Testis (tissue), 2 donors: ENCODE measurements around the gene ANXA10.

ENCODE experiments used
- CTCF ChIP-seq, 3 experiments: fragments of 450-650 bp in 2 of 3; fragments of 200-600 bp in 1 of 3; sonication (generic) in 1 of 3; IDR thresholded peaks; one replicate each; pipeline ENCODE4 v1.5.1; 2016 to 2019; ENCODE audit warnings: antibody characterized with exemption in 3 of 3, mild to moderate bottlenecking in 2 of 3, moderate library complexity in 1 of 3
- POLR2A ChIP-seq: fragments of 450-650 bp; IDR thresholded peaks from one replicate; pipeline ENCODE4 v1.6.1; 2017; ENCODE audit warnings: antibody characterized with exemption, mild to moderate bottlenecking, moderate library complexity

DNA sequence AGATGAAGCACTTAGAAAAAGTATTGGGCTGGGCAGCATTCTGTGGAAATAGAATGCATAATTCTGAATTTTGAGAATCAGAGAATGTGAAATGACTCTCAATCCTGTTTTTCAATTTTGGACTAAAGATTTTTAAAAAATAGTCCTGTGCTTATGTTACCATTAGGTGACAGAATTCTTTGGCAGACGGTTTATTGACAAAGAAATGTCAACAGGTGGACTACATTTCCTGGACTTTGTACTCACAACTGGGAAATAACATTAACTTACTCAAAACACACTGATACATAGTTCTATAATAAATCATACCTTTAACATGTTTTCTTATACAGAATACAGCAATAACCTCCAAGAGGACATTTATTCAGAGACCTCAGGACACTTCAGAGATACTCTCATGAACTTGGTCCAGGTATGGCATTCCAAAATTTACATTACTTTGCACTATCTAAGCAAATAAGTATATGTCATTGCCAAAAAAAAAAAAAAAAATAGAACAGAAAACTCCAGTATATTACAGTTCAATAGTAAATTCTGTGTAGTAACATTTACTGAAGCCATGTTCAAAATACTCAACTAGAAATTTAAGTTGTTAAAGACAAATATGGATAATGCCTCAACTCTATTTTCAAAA lies 72.7 kb downstream of the ANXA10 start:
- TF ChIP-seq CTCF (IDR thresholded peaks at IDR 0.05) (no peak), POLR2A (no peak)
